Nephron (organoid): ENCODE measurements around the gene MKNK1.

ENCODE experiments used
- H3K27ac Mint-ChIP-seq, 3 experiments: 2 replicates each; pipeline ENCODE4 v1.8.0; 2020; ENCODE audit warnings: mixed read lengths in 3 of 3, mild to moderate bottlenecking in 2 of 3, moderate library complexity in 1 of 3
- H3K27me3 Mint-ChIP-seq: 2 replicates; pipeline ENCODE4 v1.8.0; 2021; ENCODE audit warnings: low read depth, mild to moderate bottlenecking, moderate library complexity, mixed read lengths
- H3K36me3 Mint-ChIP-seq: 2 replicates; pipeline ENCODE4 v1.8.0; 2020; ENCODE audit warnings: low read depth, mixed read lengths
- H3K4me1 Mint-ChIP-seq: 2 replicates; pipeline ENCODE4 v1.8.0; 2020; ENCODE audit warnings: mixed read lengths
- H3K4me3 Mint-ChIP-seq, 3 experiments: 2 replicates each; pipeline ENCODE4 v1.8.0; 2020; ENCODE audit warnings: mild to moderate bottlenecking in 3 of 3, mixed read lengths in 3 of 3, moderate library complexity in 2 of 3
- H3K9me3 Mint-ChIP-seq: 2 replicates; pipeline ENCODE4 v1.8.0; 2020; ENCODE audit warnings: mixed read lengths
- TF ChIP-seq, protein P1 (sequence below), 3 experiments: fragments of 200-600 bp; sonication (generic); IDR thresholded peaks; one replicate each; pipeline ENCODE4 v1.5.0; 2021; ENCODE audit warnings: antibody characterized with exemption in 3 of 3; ENCODE audit not compliant: unreplicated experiment in 3 of 3

Gene MKNK1

DNA sequence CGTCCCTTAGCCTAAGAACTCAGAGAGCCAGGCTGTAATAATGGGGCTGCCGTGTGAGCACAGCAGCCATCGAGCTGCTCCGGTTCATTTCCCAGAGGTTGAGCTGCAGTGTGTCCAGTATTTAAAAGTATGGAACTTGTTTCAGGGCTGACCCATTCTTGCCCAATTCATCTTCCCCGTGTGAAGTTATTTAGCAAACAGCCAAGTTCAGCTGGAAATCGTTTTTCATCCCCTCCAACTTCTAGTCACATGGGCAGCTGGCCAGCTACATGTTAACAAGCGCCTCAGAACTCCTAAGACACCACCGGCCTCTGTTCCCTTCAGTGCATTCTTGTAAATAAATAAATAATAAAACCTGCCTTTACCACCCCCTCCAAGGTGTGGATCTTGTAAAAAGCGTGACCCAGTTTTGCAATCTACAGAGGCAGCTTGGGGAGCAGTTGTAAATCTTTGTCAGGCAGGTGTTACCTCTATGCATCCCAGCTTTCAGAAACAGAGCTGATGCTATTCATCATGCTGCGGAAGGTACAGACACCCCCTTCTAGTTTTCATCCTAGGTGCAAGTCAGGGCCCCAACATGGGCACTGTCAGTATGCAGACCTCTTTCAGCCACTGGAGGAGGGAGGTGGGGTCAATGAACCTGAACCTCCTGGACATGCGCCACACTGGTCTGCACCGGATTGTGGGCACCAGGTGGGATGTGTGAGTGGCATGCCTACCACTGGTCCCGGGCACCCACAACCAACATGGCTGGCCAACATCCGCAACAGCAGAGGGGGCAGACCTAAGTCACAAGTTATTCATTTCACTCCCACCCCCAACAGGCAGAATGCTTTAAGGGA lies 34.0 kb downstream of the MKNK1 start:
- no peaks in the 10 kb centered on the region for H3K9me3 Mint-ChIP-seq
- peaks cover 5% of the 10 kb centered on the region for H3K27me3 Mint-ChIP-seq
- H3K27ac Mint-ChIP-seq, result peak overlapping the region in 2 of 3 experiments; percentile 3 to 11
- no peak overlapping the region for H3K4me3 Mint-ChIP-seq
- TF ChIP-seq, protein P1, sequence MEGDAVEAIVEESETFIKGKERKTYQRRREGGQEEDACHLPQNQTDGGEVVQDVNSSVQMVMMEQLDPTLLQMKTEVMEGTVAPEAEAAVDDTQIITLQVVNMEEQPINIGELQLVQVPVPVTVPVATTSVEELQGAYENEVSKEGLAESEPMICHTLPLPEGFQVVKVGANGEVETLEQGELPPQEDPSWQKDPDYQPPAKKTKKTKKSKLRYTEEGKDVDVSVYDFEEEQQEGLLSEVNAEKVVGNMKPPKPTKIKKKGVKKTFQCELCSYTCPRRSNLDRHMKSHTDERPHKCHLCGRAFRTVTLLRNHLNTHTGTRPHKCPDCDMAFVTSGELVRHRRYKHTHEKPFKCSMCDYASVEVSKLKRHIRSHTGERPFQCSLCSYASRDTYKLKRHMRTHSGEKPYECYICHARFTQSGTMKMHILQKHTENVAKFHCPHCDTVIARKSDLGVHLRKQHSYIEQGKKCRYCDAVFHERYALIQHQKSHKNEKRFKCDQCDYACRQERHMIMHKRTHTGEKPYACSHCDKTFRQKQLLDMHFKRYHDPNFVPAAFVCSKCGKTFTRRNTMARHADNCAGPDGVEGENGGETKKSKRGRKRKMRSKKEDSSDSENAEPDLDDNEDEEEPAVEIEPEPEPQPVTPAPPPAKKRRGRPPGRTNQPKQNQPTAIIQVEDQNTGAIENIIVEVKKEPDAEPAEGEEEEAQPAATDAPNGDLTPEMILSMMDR (IDR thresholded peaks at IDR 0.05; ENCODE audit: unreplicated experiment in 3 of 3), result no peak
- peaks cover 26% of the 10 kb centered on the region for H3K36me3 Mint-ChIP-seq
- H3K4me1 Mint-ChIP-seq, result peaks cover 12% of the 10 kb centered on the region

DNA sequence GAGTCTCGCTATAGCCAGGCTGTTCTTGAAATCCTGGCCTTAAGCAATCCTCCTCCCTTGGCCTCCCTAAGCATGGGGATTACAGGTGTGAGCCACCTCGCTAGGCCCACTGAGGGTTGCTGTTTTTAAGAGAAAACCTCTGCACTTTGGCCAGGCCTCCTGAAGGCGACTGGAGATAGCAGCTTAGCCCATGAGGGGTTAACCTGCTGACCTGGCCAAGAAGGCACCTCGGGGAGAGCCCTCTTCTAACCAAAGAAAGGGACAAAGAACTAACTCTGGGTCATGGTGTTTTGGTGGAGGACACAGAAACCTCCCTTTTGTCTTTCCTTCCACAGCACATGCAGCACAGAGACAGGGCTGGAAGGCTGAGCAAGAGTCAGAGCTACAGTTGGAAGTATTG lies 35.0 kb downstream of the MKNK1 start:
- TF ChIP-seq, protein P1 (IDR thresholded peaks at IDR 0.05; ENCODE audit: unreplicated experiment in 3 of 3), result no peak
- no peaks in the 10 kb centered on the region for H3K9me3 Mint-ChIP-seq
- H3K27me3 Mint-ChIP-seq, result peaks cover 5% of the 10 kb centered on the region
- peaks cover 25% of the 10 kb centered on the region for H3K36me3 Mint-ChIP-seq
- no peak overlapping the region for H3K4me3 Mint-ChIP-seq
- H3K4me1 Mint-ChIP-seq, result peaks cover 12% of the 10 kb centered on the region
- peak overlapping the region in 1 of 3 experiments; percentile 11 for H3K27ac Mint-ChIP-seq

DNA sequence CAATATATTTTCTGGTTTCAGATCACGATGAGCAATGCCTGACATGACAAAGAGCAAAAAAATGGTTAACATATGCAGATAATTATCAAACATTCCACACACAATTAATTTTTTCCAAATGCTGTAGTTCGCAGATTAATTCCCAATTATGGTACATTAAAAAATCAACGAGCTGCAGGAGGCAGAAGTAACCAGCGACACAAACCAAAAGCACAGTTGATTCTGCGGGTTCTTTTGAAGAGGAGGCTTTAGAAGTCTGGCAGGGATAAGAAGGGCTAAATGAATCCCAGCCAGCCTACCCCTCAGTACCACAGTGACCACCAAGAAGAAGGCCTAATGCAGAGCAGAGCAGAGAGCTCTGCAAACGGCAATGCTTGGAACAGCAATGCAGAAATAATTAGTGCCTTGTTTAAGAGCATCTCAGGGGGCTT lies 35.6 kb downstream of the MKNK1 start:
- H3K36me3 Mint-ChIP-seq, result peaks cover 26% of the 10 kb centered on the region
- H3K27ac Mint-ChIP-seq, result no peak overlapping the region
- H3K27me3 Mint-ChIP-seq, result peaks cover 5% of the 10 kb centered on the region
- no peak overlapping the region for H3K4me3 Mint-ChIP-seq
- no peaks in the 10 kb centered on the region for H3K9me3 Mint-ChIP-seq
- TF ChIP-seq, protein P1 (IDR thresholded peaks at IDR 0.05; ENCODE audit: unreplicated experiment in 3 of 3), result no peak
- peaks cover 12% of the 10 kb centered on the region for H3K4me1 Mint-ChIP-seq

DNA sequence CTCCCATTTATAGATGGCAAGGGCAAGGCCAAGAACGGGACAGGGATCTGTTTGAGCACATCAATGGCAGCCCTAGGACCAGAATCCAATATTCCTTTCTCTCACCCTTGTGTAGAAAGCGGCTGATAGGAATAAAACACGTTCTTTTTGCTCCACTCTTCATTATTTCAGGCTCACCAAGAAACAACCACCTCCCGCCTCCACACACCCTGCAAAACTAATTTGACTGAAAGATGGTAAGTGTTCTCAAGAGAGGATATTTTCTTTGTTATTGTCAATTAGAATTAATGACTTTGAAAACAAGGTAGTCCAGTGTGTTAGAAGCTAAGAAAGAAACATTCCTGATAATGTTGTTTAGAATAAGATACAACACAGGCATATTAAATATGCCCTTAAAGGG lies 40.7 kb downstream of the MKNK1 start:
- Mint-ChIP-seq H3K27ac (no peak overlapping the region), H3K9me3 (no peaks in the 10 kb centered on the region), H3K36me3 (peaks cover 40% of the 10 kb centered on the region), H3K4me1 (no peaks in the 10 kb centered on the region), H3K4me3 (no peak overlapping the region), H3K27me3 (peaks cover 3% of the 10 kb centered on the region)
- TF ChIP-seq, protein P1 (IDR thresholded peaks at IDR 0.05; ENCODE audit: unreplicated experiment in 3 of 3), result no peak

DNA sequence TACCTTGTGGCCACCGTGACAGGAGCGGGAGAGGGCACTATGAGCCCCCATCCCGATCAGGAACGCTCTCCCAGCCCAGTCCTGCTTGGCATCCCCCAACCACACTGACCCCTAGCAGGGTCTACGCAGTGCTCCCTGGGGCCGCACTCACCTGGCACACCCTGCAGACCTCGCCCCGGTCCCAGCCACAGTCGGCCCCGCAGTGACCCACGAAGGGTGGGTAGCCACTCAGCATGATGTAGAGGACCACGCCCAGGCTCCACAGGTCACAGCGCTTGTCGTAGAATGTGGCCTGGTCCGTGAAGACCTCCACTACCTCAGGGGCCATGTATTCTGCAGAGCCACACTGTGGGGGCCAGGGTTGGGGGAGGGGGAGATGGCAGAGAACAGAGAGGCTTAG lies 41.6 kb downstream of the MKNK1 start:
- peaks cover 3% of the 10 kb centered on the region for H3K27me3 Mint-ChIP-seq
- no peak overlapping the region for H3K27ac Mint-ChIP-seq
- H3K4me3 Mint-ChIP-seq, result no peak overlapping the region
- peaks cover 39% of the 10 kb centered on the region for H3K36me3 Mint-ChIP-seq
- TF ChIP-seq, protein P1 (IDR thresholded peaks at IDR 0.05; ENCODE audit: unreplicated experiment in 3 of 3), result no peak
- H3K4me1 Mint-ChIP-seq, result no peaks in the 10 kb centered on the region
- no peaks in the 10 kb centered on the region for H3K9me3 Mint-ChIP-seq

DNA sequence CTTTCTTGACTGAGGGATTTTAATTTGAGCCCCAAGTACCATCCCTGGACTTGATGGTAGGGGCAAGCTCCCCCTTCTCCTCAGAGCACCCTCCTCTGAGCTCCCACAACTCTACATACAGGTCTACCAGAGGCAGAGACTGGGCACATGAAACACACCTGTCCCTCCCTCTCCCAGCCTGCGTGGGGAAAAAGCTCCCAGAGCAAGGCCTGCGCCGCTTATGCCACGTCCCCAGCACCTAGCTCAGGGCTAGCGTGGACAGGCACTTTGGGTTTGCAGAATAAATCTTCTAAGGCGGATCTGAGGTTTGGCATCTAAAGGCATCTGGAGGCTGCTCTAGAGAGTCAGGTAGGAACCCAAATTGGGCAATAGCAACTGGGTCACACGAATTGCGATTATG lies 45.1 kb downstream of the MKNK1 start:
- Mint-ChIP-seq H3K36me3 (peaks cover 19% of the 10 kb centered on the region), H3K4me3 (no peak overlapping the region), H3K27ac (no peak overlapping the region), H3K4me1 (no peaks in the 10 kb centered on the region), H3K9me3 (no peaks in the 10 kb centered on the region), H3K27me3 (peaks cover 7% of the 10 kb centered on the region)
- TF ChIP-seq, protein P1 (IDR thresholded peaks at IDR 0.05; ENCODE audit: unreplicated experiment in 3 of 3), result no peak
